Measurements from ENCODE around the gene LRP1. TPM values are rescaled to one million over a fixed set of nuclear protein-coding genes. Genes with fewer than 3 reads are reported as not detected.

LRP1 gene
- total and polyA plus RNA-seq, 4 donors = 87.5 to 375 (median 139) TPM

DNA sequence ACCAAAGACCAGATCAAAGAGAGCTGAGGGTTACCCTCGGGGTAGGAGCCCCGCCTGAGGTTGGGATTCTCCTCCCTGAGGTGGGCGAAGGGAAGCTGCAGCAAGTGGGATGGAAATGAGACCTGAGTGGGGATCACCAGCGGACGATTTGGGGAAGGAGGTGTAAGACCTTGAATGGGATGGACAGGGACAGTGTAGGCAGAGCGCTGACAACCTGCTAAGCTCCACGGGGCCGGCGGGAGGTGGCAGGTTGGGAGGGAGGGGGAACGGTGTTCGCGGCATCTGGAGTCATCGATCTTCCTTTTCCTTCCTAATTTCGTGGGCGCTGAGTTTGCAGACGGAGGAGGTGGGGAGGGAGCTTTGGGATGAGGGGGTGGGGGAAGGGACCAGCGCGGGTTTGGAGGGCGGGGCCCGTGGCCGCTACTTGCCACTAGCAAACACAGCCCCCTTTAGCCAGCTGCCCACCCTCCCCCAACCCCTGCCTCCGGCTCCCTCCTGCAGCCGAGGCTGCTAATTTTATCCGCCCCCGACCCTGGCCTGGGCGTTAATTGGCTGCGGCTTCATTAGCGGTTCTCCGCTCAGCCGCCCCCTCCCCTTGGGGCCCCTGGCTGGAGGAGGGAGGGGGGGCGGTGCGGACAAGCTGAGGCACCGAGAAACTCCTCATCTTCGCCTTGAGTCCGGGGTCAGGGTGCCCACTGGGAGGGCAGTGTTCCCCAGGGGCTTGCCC is 98.5 kb downstream of the LRP1 start:
- Histone ChIP-seq H3K27me3 (ENCODE audit: control insufficient read depth in 4 of 4, insufficient read depth in 4 of 4, low read length in 3 of 4) (peaks cover 0 to 10% (median 6%) of the 10 kb centered on the region in 4 donors), H3K9me3 (ENCODE audit: control insufficient read depth in 4 of 4, low read length in 3 of 4) (no peaks in the 10 kb centered on the region), H3K9ac (ENCODE audit: low read depth in 1 of 2, low read length in 2 of 2) (no peak overlapping the region), H3K27ac (ENCODE audit: low read depth in 1 of 2, low read length in 2 of 2) (no peak overlapping the region), H3K4me3 (ENCODE audit: low read depth in 1 of 3, low read length in 3 of 3) (no peak overlapping the region), H3K36me3 (ENCODE audit: control insufficient read depth in 4 of 4, insufficient read depth in 3 of 4, low read depth in 1 of 4, low read length in 3 of 4) (peaks cover 0 to 3% (median under 1%) of the 10 kb centered on the region in 4 donors), H3K4me1 (ENCODE audit: control insufficient read depth in 4 of 4, insufficient read depth in 4 of 4, low read length in 3 of 4) (peaks cover 8 to 31% (median 17%) of the 10 kb centered on the region in 4 donors)
- WGBS = 25% methylated on average over 35 of the region's 35 CpGs
- no peak for DNase-seq (ENCODE audit: low spot score)
- TF ChIP-seq RXRA (IDR thresholded peaks at IDR 0.05) (no peak), RAD21 (IDR thresholded peaks at IDR 0.05) (no peak), HNF4G (IDR thresholded peaks at IDR 0.05) (no peak), YY1 (IDR thresholded peaks at IDR 0.05) (no peak), JUND (IDR thresholded peaks at IDR 0.05) (no peak), GABPA (IDR thresholded peaks at IDR 0.05 in 1 of 2, conservative IDR thresholded peaks at IDR 0.05 in 1 of 2) (no peak), CTCF (IDR thresholded peaks at IDR 0.05; ENCODE audit: low read depth, low read length, missing input control) (no peak), REST (IDR thresholded peaks at IDR 0.05) (no peak), FOXA1 (IDR thresholded peaks at IDR 0.05) (no peak), HNF4A (conservative IDR thresholded peaks at IDR 0.05) (no peak), SP1 (IDR thresholded peaks at IDR 0.05) (no peak)
- TF ChIP-seq, protein P1, sequence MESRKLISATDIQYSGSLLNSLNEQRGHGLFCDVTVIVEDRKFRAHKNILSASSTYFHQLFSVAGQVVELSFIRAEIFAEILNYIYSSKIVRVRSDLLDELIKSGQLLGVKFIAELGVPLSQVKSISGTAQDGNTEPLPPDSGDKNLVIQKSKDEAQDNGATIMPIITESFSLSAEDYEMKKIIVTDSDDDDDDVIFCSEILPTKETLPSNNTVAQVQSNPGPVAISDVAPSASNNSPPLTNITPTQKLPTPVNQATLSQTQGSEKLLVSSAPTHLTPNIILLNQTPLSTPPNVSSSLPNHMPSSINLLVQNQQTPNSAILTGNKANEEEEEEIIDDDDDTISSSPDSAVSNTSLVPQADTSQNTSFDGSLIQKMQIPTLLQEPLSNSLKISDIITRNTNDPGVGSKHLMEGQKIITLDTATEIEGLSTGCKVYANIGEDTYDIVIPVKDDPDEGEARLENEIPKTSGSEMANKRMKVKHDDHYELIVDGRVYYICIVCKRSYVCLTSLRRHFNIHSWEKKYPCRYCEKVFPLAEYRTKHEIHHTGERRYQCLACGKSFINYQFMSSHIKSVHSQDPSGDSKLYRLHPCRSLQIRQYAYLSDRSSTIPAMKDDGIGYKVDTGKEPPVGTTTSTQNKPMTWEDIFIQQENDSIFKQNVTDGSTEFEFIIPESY (IDR thresholded peaks at IDR 0.05) = no peak
- TF ChIP-seq, protein P2, sequence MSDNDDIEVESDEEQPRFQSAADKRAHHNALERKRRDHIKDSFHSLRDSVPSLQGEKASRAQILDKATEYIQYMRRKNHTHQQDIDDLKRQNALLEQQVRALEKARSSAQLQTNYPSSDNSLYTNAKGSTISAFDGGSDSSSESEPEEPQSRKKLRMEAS (IDR thresholded peaks at IDR 0.05) = no peak
